Measurements from ENCODE around the gene PDE11A.

Gene PDE11A

GRCh38 chr2:177599956-177600355 is 472.6 kb downstream of the PDE11A start:
- no peak for DNase-seq (ENCODE audit: low read depth in 3 of 3)

- DNase-seq (ENCODE audit: low read depth in 3 of 3) = no peak
Observed at GRCh38 chr2:177599139-177599688, 473.4 kb downstream of the PDE11A start.

- no peak for DNase-seq (ENCODE audit: low read depth in 3 of 3)
Observed at GRCh38 chr2:177598326-177599138, 474.0 kb downstream of the PDE11A start.

- DNase-seq (ENCODE audit: low read depth in 3 of 3) = no peak
Observed at GRCh38 chr2:177597759-177598158, 474.8 kb downstream of the PDE11A start.

- no peak for DNase-seq (ENCODE audit: low read depth in 3 of 3)
Observed at GRCh38 chr2:177596866-177597265, 475.7 kb downstream of the PDE11A start.

GRCh38 chr2:177595126-177595845 is 477.3 kb downstream of the PDE11A start:
- DNase-seq (ENCODE audit: low read depth in 3 of 3) = no peak

GRCh38 chr2:177593402-177593801 is 479.2 kb downstream of the PDE11A start:
- DNase-seq (ENCODE audit: low read depth in 3 of 3) = no peak

- DNase-seq (ENCODE audit: low read depth in 3 of 3) = no peak
Observed at GRCh38 chr2:177592945-177593344, 479.6 kb downstream of the PDE11A start.

- DNase-seq (ENCODE audit: low read depth in 3 of 3) = no peak
Observed at GRCh38 chr2:177592397-177592796, 480.2 kb downstream of the PDE11A start.

- DNase-seq (ENCODE audit: low read depth in 3 of 3) = no peak
Observed at GRCh38 chr2:177589186-177589585, 483.4 kb downstream of the PDE11A start.

- no peak for DNase-seq (ENCODE audit: low read depth in 3 of 3)
Observed at GRCh38 chr2:177588671-177589070, 483.9 kb downstream of the PDE11A start.

GRCh38 chr2:177587371-177587770 is 485.2 kb downstream of the PDE11A start:
- DNase-seq (ENCODE audit: low read depth in 3 of 3) = no peak

GRCh38 chr2:177586154-177586553 is 486.4 kb downstream of the PDE11A start:
- DNase-seq (ENCODE audit: low read depth in 3 of 3) = no peak

GRCh38 chr2:177585234-177585863 is 487.2 kb downstream of the PDE11A start:
- no peak for DNase-seq (ENCODE audit: low read depth in 3 of 3)

- no peak for DNase-seq (ENCODE audit: low read depth in 3 of 3)
Observed at GRCh38 chr2:177584030-177584692, 488.4 kb downstream of the PDE11A start.

- no peak for DNase-seq (ENCODE audit: low read depth in 3 of 3)
Observed at GRCh38 chr2:177582000-177582399, 490.6 kb downstream of the PDE11A start.

- no peak for DNase-seq (ENCODE audit: low read depth in 3 of 3)
Observed at GRCh38 chr2:177579486-177580036, 493.0 kb downstream of the PDE11A start.

GRCh38 chr2:177578454-177578853 is 494.1 kb downstream of the PDE11A start:
- DNase-seq (ENCODE audit: low read depth in 3 of 3) = no peak

- no peak for DNase-seq (ENCODE audit: low read depth in 3 of 3)
Observed at GRCh38 chr2:177577075-177577474, 495.5 kb downstream of the PDE11A start.

- DNase-seq (ENCODE audit: low read depth in 3 of 3) = no peak
Observed at GRCh38 chr2:177575358-177575757, 497.2 kb downstream of the PDE11A start.

GRCh38 chr2:177574356-177574755 is 498.2 kb downstream of the PDE11A start:
- DNase-seq (ENCODE audit: low read depth in 3 of 3) = no peak
